Measurements from ENCODE around the gene ERP27. TPM values are rescaled to one million over a fixed set of nuclear protein-coding genes. Genes with fewer than 3 reads are reported as not detected.

ERP27 gene
- polyA plus RNA-seq, 4 donors, result 0.12 to 34.9 TPM; not detected in 2

DNA sequence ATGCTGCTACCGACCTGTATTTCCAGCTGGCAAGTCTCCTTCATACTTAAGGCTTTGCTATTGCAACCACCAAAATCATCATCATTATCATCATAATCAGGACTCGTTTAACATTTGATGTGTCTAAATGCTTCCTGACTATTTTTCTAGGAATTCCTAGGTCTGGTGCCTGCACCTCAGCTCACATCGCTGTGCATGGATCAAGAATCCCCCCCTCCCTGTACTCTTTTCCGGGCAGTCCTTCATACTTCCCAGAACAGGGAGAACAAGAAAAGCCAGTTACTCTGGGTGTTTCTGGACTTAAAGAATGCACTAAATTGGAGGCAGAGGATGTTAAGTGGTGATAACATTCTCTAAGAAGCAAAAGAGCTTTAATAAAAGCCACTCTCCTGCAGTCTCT, 9.4 kb downstream of the ERP27 start:
- WGBS, 3 donors, result 14 to 39% (median 31%) methylated on average over 4 of the region's 4 CpGs
- H3K4me3 ChIP-seq (ENCODE audit: low read depth in 1 of 3, low read length in 3 of 3), result no peak overlapping the region
- H3K4me1 ChIP-seq (ENCODE audit: control insufficient read depth in 3 of 3, insufficient read depth in 2 of 3, low read depth in 1 of 3, low read length in 2 of 3), result peaks cover 0 to 9% (median 0%) of the 10 kb centered on the region in 3 donors
- no peaks in the 10 kb centered on the region for H3K9me3 ChIP-seq (ENCODE audit: control insufficient read depth in 2 of 2, insufficient read depth in 1 of 2, low read depth in 1 of 2, low read length in 1 of 2)
- FAIRE-seq (no peak), DNase-seq (peak in 1 of 2 donors; percentile 80)
- no peak overlapping the region for H3K27ac ChIP-seq (ENCODE audit: low read depth in 1 of 3, low read length in 2 of 3)
- H3K36me3 ChIP-seq (ENCODE audit: control insufficient read depth in 3 of 3, insufficient read depth in 2 of 3, low read depth in 1 of 3, low read length in 3 of 3), result no peaks in the 10 kb centered on the region
- no peaks in the 10 kb centered on the region for H3K27me3 ChIP-seq (ENCODE audit: control insufficient read depth in 3 of 3, insufficient read depth in 3 of 3, low read length in 3 of 3)

DNA sequence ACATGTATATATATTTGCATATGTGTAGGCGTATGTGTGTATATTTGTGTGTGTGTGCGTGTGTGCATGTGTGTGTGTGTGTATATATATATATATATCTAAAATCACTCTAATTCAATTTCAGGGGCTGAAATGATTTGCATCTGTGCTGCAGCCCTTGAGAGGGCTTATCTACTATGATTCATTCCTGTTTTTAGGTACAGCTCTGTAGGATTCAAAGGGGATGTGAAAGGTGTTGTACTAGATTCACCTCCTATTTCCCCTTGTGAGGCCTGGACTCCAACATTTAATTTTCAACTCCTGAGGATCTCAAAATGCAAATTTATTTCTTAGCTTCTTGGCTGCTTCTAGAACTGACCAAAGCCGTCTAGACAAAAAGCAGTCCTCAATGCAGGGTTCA, 11.1 kb downstream of the ERP27 start:
- H3K27ac ChIP-seq (ENCODE audit: low read depth in 1 of 3, low read length in 2 of 3), result no peak overlapping the region
- peaks cover 0 to 9% (median 0%) of the 10 kb centered on the region in 3 donors for H3K4me1 ChIP-seq (ENCODE audit: control insufficient read depth in 3 of 3, insufficient read depth in 2 of 3, low read depth in 1 of 3, low read length in 2 of 3)
- no peaks in the 10 kb centered on the region for H3K9me3 ChIP-seq (ENCODE audit: control insufficient read depth in 2 of 2, insufficient read depth in 1 of 2, low read depth in 1 of 2, low read length in 1 of 2)
- H3K4me3 ChIP-seq (ENCODE audit: low read depth in 1 of 3, low read length in 3 of 3), result no peak overlapping the region
- no peak for DNase-seq
- no peak for FAIRE-seq
- 81 to 87% (median 86%) methylated on average over 3 of the region's 3 CpGs for WGBS, 3 donors
- H3K27me3 ChIP-seq (ENCODE audit: control insufficient read depth in 3 of 3, insufficient read depth in 3 of 3, low read length in 3 of 3), result no peaks in the 10 kb centered on the region
- H3K36me3 ChIP-seq (ENCODE audit: control insufficient read depth in 3 of 3, insufficient read depth in 2 of 3, low read depth in 1 of 3, low read length in 3 of 3), result no peaks in the 10 kb centered on the region

GRCh38 chr12:14924541-14924940, 13.8 kb downstream of the ERP27 start:
- Histone ChIP-seq H3K9me3 (ENCODE audit: control insufficient read depth in 2 of 2, insufficient read depth in 1 of 2, low read depth in 1 of 2, low read length in 1 of 2) (no peaks in the 10 kb centered on the region), H3K36me3 (ENCODE audit: control insufficient read depth in 3 of 3, insufficient read depth in 2 of 3, low read depth in 1 of 3, low read length in 3 of 3) (peaks cover 0 to 2% (median 0%) of the 10 kb centered on the region in 3 donors), H3K4me3 (ENCODE audit: low read depth in 1 of 3, low read length in 3 of 3) (no peak overlapping the region), H3K4me1 (ENCODE audit: control insufficient read depth in 3 of 3, insufficient read depth in 2 of 3, low read depth in 1 of 3, low read length in 2 of 3) (peaks cover 0 to 9% (median 0%) of the 10 kb centered on the region in 3 donors), H3K27ac (ENCODE audit: low read depth in 1 of 3, low read length in 2 of 3) (no peak overlapping the region), H3K27me3 (ENCODE audit: control insufficient read depth in 3 of 3, insufficient read depth in 3 of 3, low read length in 3 of 3) (no peaks in the 10 kb centered on the region)
- no peak for DNase-seq
- no peak for FAIRE-seq
- 86 to 92% (median 92%) methylated on average over 3 of the region's 3 CpGs for WGBS, 3 donors

- no peaks in the 10 kb centered on the region for H3K27me3 ChIP-seq (ENCODE audit: control insufficient read depth in 3 of 3, insufficient read depth in 3 of 3, low read length in 3 of 3)
- no peak overlapping the region for H3K27ac ChIP-seq (ENCODE audit: low read depth in 1 of 3, low read length in 2 of 3)
- 88 to 94% (median 93%) methylated on average over 2 of the region's 2 CpGs for WGBS, 3 donors
- FAIRE-seq (no peak), DNase-seq (no peak)
- H3K36me3 ChIP-seq (ENCODE audit: control insufficient read depth in 3 of 3, insufficient read depth in 2 of 3, low read depth in 1 of 3, low read length in 3 of 3), result peaks cover 0 to 2% (median 0%) of the 10 kb centered on the region in 3 donors
- peaks cover 0 to 3% (median 0%) of the 10 kb centered on the region in 3 donors for H3K4me1 ChIP-seq (ENCODE audit: control insufficient read depth in 3 of 3, insufficient read depth in 2 of 3, low read depth in 1 of 3, low read length in 2 of 3)
- no peak overlapping the region for H3K4me3 ChIP-seq (ENCODE audit: low read depth in 1 of 3, low read length in 3 of 3)
- no peaks in the 10 kb centered on the region for H3K9me3 ChIP-seq (ENCODE audit: control insufficient read depth in 2 of 2, insufficient read depth in 1 of 2, low read depth in 1 of 2, low read length in 1 of 2)
Observed at GRCh38 chr12:14923944-14924343, 14.4 kb downstream of the ERP27 start.

DNA sequence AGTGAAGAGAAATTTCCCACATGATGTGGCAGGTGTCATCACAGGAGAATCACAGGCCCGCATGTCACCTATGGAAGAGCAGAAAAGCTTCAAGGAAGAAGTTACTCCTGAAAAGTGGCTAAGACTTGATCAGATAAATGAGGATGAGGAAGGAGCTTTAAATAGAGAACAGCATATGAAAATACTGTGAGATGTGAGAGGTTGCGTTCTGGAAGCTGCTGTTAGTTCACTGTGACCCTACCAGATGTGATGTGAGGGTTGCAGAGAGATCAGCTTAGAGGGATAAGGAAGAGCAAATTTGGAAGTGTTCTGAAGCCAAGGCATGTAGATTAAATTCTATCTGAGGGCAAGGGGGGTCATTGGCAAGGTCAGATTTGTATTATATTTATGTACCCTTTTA, 17.1 kb downstream of the ERP27 start:
- FAIRE-seq (no peak), DNase-seq (no peak)
- H3K4me1 ChIP-seq (ENCODE audit: control insufficient read depth in 3 of 3, insufficient read depth in 2 of 3, low read depth in 1 of 3, low read length in 2 of 3), result no peaks in the 10 kb centered on the region
- WGBS, 3 donors, result 92 to 97% (median 94%) methylated on average over 2 of the region's 2 CpGs
- no peaks in the 10 kb centered on the region for H3K9me3 ChIP-seq (ENCODE audit: control insufficient read depth in 2 of 2, insufficient read depth in 1 of 2, low read depth in 1 of 2, low read length in 1 of 2)
- no peaks in the 10 kb centered on the region for H3K27me3 ChIP-seq (ENCODE audit: control insufficient read depth in 3 of 3, insufficient read depth in 3 of 3, low read length in 3 of 3)
- peaks cover 0 to 2% (median 0%) of the 10 kb centered on the region in 3 donors for H3K36me3 ChIP-seq (ENCODE audit: control insufficient read depth in 3 of 3, insufficient read depth in 2 of 3, low read depth in 1 of 3, low read length in 3 of 3)
- H3K4me3 ChIP-seq (ENCODE audit: low read depth in 1 of 3, low read length in 3 of 3), result no peak overlapping the region
- H3K27ac ChIP-seq (ENCODE audit: low read depth in 1 of 3, low read length in 2 of 3), result no peak overlapping the region

- DNase-seq, result peak in 1 of 2 donors; percentile 16
- no peaks in the 10 kb centered on the region for H3K9me3 ChIP-seq (ENCODE audit: control insufficient read depth in 2 of 2, insufficient read depth in 1 of 2, low read depth in 1 of 2, low read length in 1 of 2)
- no peak overlapping the region for H3K27ac ChIP-seq (ENCODE audit: low read depth in 1 of 3, low read length in 2 of 3)
- H3K36me3 ChIP-seq (ENCODE audit: control insufficient read depth in 3 of 3, insufficient read depth in 2 of 3, low read depth in 1 of 3, low read length in 3 of 3), result peaks cover 0 to 2% (median 0%) of the 10 kb centered on the region in 3 donors
- 67 to 74% (median 70%) methylated on average over 7 of the region's 7 CpGs for WGBS, 3 donors
- H3K4me3 ChIP-seq (ENCODE audit: low read depth in 1 of 3, low read length in 3 of 3), result no peak overlapping the region
- H3K4me1 ChIP-seq (ENCODE audit: control insufficient read depth in 3 of 3, insufficient read depth in 2 of 3, low read depth in 1 of 3, low read length in 2 of 3), result no peaks in the 10 kb centered on the region
- no peak for FAIRE-seq
- no peaks in the 10 kb centered on the region for H3K27me3 ChIP-seq (ENCODE audit: control insufficient read depth in 3 of 3, insufficient read depth in 3 of 3, low read length in 3 of 3)
Observed at GRCh38 chr12:14920475-14921126, 17.7 kb downstream of the ERP27 start.

DNA sequence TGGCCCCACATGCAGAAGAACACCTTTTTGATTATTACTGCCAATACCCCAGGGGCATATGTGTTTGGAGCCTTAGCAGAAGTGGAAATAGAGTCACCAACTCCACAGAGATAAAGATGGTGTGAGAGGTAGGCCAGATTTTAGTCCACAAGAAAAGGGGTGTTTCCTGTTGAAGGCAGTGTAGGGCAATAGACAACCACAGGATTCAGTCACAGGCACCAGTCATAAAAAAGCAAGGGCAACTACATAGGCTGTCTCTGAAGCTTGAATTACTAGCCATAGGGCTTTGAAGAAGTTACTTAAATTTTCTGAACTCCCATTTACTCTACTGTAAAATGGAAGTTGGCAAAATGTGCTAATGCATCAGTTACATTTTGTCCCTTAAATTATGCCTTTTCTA, 18.9 kb downstream of the ERP27 start:
- no peak for DNase-seq
- Histone ChIP-seq H3K9me3 (ENCODE audit: control insufficient read depth in 2 of 2, insufficient read depth in 1 of 2, low read depth in 1 of 2, low read length in 1 of 2) (no peaks in the 10 kb centered on the region), H3K4me1 (ENCODE audit: control insufficient read depth in 3 of 3, insufficient read depth in 2 of 3, low read depth in 1 of 3, low read length in 2 of 3) (no peaks in the 10 kb centered on the region), H3K27me3 (ENCODE audit: control insufficient read depth in 3 of 3, insufficient read depth in 3 of 3, low read length in 3 of 3) (no peaks in the 10 kb centered on the region), H3K4me3 (ENCODE audit: low read depth in 1 of 3, low read length in 3 of 3) (no peak overlapping the region), H3K27ac (ENCODE audit: low read depth in 1 of 3, low read length in 2 of 3) (no peak overlapping the region), H3K36me3 (ENCODE audit: control insufficient read depth in 3 of 3, insufficient read depth in 2 of 3, low read depth in 1 of 3, low read length in 3 of 3) (peaks cover 0 to 3% (median 0%) of the 10 kb centered on the region in 3 donors)
- FAIRE-seq, result no peak

DNA sequence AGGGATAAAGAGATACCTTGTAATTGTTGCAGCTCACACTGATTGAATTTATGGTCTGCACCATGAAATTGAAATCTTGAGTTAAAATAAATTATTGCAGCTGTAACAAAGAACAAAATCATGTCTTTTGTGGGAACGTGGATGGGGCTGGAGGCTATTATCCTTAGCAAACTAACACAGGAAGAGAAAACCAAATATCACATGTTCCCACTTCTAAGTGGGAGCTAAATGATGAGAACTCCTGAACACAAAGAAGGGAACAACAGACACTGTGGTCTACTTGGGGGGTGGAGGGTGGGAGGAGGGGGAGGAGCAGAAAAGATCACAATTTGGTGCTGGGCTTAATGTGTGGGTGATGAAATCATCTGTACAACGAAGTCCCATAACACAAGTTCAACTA, 22.6 kb downstream of the ERP27 start:
- Histone ChIP-seq H3K27ac (ENCODE audit: low read depth in 1 of 3, low read length in 2 of 3) (no peak overlapping the region), H3K27me3 (ENCODE audit: control insufficient read depth in 3 of 3, insufficient read depth in 3 of 3, low read length in 3 of 3) (no peaks in the 10 kb centered on the region), H3K9me3 (ENCODE audit: control insufficient read depth in 2 of 2, insufficient read depth in 1 of 2, low read depth in 1 of 2, low read length in 1 of 2) (peaks cover 0 to 5% of the 10 kb centered on the region in 2 donors), H3K36me3 (ENCODE audit: control insufficient read depth in 3 of 3, insufficient read depth in 2 of 3, low read depth in 1 of 3, low read length in 3 of 3) (peaks cover 0 to 4% (median 0%) of the 10 kb centered on the region in 3 donors), H3K4me3 (ENCODE audit: low read depth in 1 of 3, low read length in 3 of 3) (no peak overlapping the region), H3K4me1 (ENCODE audit: control insufficient read depth in 3 of 3, insufficient read depth in 2 of 3, low read depth in 1 of 3, low read length in 2 of 3) (peaks cover 0 to 13% (median 0%) of the 10 kb centered on the region in 3 donors)
- DNase-seq (no peak), FAIRE-seq (no peak)
- WGBS, 3 donors, result 72 to 87% (median 78%) methylated on average over 2 of the region's 2 CpGs

GRCh38 chr12:14913381-14913781, 25.0 kb downstream of the ERP27 start:
- 43 to 68% (median 63%) methylated on average over 4 of the region's 4 CpGs for WGBS, 3 donors

More at GRCh38 chr12:14913381-14913781, 25.0 kb downstream of the ERP27 start:
- no peaks in the 10 kb centered on the region for H3K27me3 ChIP-seq (ENCODE audit: control insufficient read depth in 3 of 3, insufficient read depth in 3 of 3, low read length in 3 of 3)
- H3K27ac ChIP-seq (ENCODE audit: low read depth in 1 of 3, low read length in 2 of 3), result no peak overlapping the region
- peaks cover 0 to 2% (median 0%) of the 10 kb centered on the region in 3 donors for H3K36me3 ChIP-seq (ENCODE audit: control insufficient read depth in 3 of 3, insufficient read depth in 2 of 3, low read depth in 1 of 3, low read length in 3 of 3)
- peaks cover 0 to 16% (median 0%) of the 10 kb centered on the region in 3 donors for H3K4me1 ChIP-seq (ENCODE audit: control insufficient read depth in 3 of 3, insufficient read depth in 2 of 3, low read depth in 1 of 3, low read length in 2 of 3)
- H3K4me3 ChIP-seq (ENCODE audit: low read depth in 1 of 3, low read length in 3 of 3), result no peak overlapping the region
- peaks cover 0 to 5% of the 10 kb centered on the region in 2 donors for H3K9me3 ChIP-seq (ENCODE audit: control insufficient read depth in 2 of 2, insufficient read depth in 1 of 2, low read depth in 1 of 2, low read length in 1 of 2)
- DNase-seq, result peak in 1 of 2 donors; percentile 42
- FAIRE-seq, result no peak

Data from small intestine (tissue), 7 donors.